Vagina (tissue), 2 donors: ENCODE measurements around the gene GART. TPM values are rescaled to one million over a fixed set of nuclear protein-coding genes. Genes with fewer than 3 reads are reported as not detected.
A peak's percentile ranks its signal among the peaks of the same experiment; 100 is the strongest.

Experiments used
- DNase-seq, 2 donors: peaks; one replicate each; pipeline ENCODE4 v3.0.0-alpha.2; 2017; ENCODE audit errors: extremely low spot score in 2 of 2
- H3K27ac ChIP-seq: fragments of 200-600 bp; sonication (generic); one replicate; pipeline ENCODE4 v1.5.1; 2019
- H3K27me3 ChIP-seq: fragments of 200-600 bp; sonication (generic); one replicate; pipeline ENCODE4 v1.5.1; 2019
- H3K36me3 ChIP-seq, 2 donors: fragments of 200-600 bp; sonication (generic); one replicate each; pipeline ENCODE4 v1.5.1; 2017 to 2019
- H3K4me1 ChIP-seq: fragments of 200-600 bp; sonication (generic); one replicate; pipeline ENCODE4 v1.5.1; 2019
- H3K4me3 ChIP-seq, 2 donors: fragments of 200-600 bp; sonication (generic); 1 replicate in 1 of 2; 2 replicates in 1 of 2; pipeline ENCODE4 v1.5.1; 2016 to 2019
- H3K9me3 ChIP-seq: fragments of 200-600 bp; sonication (generic); one replicate; pipeline ENCODE4 v1.5.1; 2019
- POLR2A ChIP-seq, 2 donors: fragments of 450-650 bp; IDR thresholded peaks; one replicate each; pipeline ENCODE4 v1.6.1; 2017; ENCODE audit warnings: antibody characterized with exemption in 2 of 2, mild to moderate bottlenecking in 2 of 2, moderate library complexity in 2 of 2
- POLR2AphosphoS5 ChIP-seq, 2 donors: sonication (generic); formaldehyde crosslinking; IDR thresholded peaks; one replicate each; pipeline ENCODE4 v1.9.0; 2017; ENCODE audit warnings: antibody characterized with exemption in 2 of 2, mild to moderate bottlenecking in 2 of 2, low read depth in 1 of 2; ENCODE audit not compliant: insufficient read depth in 1 of 2
- intact Hi-C: fragments of 100-400 bp; cut with DNase I; formaldehyde crosslinking; loops from one replicate; pipeline ENCODE4 v1.15.1; 2023
- total RNA-seq: library from RNA; depleted of rRNA; stranded (reverse); fragments of >200 nt; gene quantifications from one replicate; pipeline ENCODE4 v1.2.3, GENCODE V29; 2016
- TF ChIP-seq, protein P1 (sequence below), 3 experiments: fragments of 450-650 bp in 2 of 3; fragments of 200-600 bp in 1 of 3; sonication (generic) in 1 of 3; IDR thresholded peaks; one replicate each; pipeline ENCODE4 v1.5.1; 2017 to 2019; ENCODE audit warnings: antibody characterized with exemption in 3 of 3, mild to moderate bottlenecking in 2 of 3, moderate library complexity in 2 of 3

GART gene
- total RNA-seq, 1 donor from 2014 or later = 47.6 TPM

- no peaks in the 10 kb centered on the region for H3K27me3 ChIP-seq
- peaks cover 0 to 23% of the 10 kb centered on the region in 2 donors for H3K36me3 ChIP-seq
- TF ChIP-seq POLR2A (IDR thresholded peaks at IDR 0.05) = no peak
- TF ChIP-seq POLR2AphosphoS5 (IDR thresholded peaks at IDR 0.05; ENCODE audit: insufficient read depth in 1 of 2, low read depth in 1 of 2) = no peak
- TF ChIP-seq, protein P1, sequence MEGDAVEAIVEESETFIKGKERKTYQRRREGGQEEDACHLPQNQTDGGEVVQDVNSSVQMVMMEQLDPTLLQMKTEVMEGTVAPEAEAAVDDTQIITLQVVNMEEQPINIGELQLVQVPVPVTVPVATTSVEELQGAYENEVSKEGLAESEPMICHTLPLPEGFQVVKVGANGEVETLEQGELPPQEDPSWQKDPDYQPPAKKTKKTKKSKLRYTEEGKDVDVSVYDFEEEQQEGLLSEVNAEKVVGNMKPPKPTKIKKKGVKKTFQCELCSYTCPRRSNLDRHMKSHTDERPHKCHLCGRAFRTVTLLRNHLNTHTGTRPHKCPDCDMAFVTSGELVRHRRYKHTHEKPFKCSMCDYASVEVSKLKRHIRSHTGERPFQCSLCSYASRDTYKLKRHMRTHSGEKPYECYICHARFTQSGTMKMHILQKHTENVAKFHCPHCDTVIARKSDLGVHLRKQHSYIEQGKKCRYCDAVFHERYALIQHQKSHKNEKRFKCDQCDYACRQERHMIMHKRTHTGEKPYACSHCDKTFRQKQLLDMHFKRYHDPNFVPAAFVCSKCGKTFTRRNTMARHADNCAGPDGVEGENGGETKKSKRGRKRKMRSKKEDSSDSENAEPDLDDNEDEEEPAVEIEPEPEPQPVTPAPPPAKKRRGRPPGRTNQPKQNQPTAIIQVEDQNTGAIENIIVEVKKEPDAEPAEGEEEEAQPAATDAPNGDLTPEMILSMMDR (IDR thresholded peaks at IDR 0.05) = no peak
- DNase-seq = no peak
- peaks cover 31% of the 10 kb centered on the region for H3K4me1 ChIP-seq
- intact Hi-C loops = no loop called here
- no peak overlapping the region for H3K27ac ChIP-seq
- H3K9me3 ChIP-seq = no peaks in the 10 kb centered on the region
- peak overlapping the region in 1 of 2 donors; percentile 74 for H3K4me3 ChIP-seq
Measured at GRCh38 chr21:33540711-33541104, 1.2 kb downstream of the GART start.

GRCh38 chr21:33539616-33540015 lies 2.3 kb downstream of the GART start:
- TF ChIP-seq POLR2AphosphoS5 (IDR thresholded peaks at IDR 0.05; ENCODE audit: insufficient read depth in 1 of 2, low read depth in 1 of 2) (no peak), POLR2A (IDR thresholded peaks at IDR 0.05) (no peak)
- TF ChIP-seq, protein P1 (IDR thresholded peaks at IDR 0.05) = no peak
- Histone ChIP-seq H3K27ac (no peak overlapping the region), H3K27me3 (no peaks in the 10 kb centered on the region), H3K9me3 (no peaks in the 10 kb centered on the region), H3K4me3 (no peak overlapping the region), H3K4me1 (peaks cover 20% of the 10 kb centered on the region), H3K36me3 (peaks cover 0 to 25% of the 10 kb centered on the region in 2 donors)
- intact Hi-C loops = no loop called here
- DNase-seq = no peak

- TF ChIP-seq POLR2AphosphoS5 (IDR thresholded peaks at IDR 0.05; ENCODE audit: insufficient read depth in 1 of 2, low read depth in 1 of 2) (no peak), POLR2A (IDR thresholded peaks at IDR 0.05) (no peak)
- TF ChIP-seq, protein P1 (IDR thresholded peaks at IDR 0.05) = no peak
- Histone ChIP-seq H3K9me3 (no peaks in the 10 kb centered on the region), H3K36me3 (peaks cover 0 to 48% of the 10 kb centered on the region in 2 donors), H3K27ac (no peak overlapping the region), H3K27me3 (no peaks in the 10 kb centered on the region), H3K4me3 (no peak overlapping the region), H3K4me1 (peaks cover 15% of the 10 kb centered on the region)
- DNase-seq = no peak
- intact Hi-C loops = no loop called here
Measured at GRCh38 chr21:33537212-33537611, 4.7 kb downstream of the GART start.

DNA sequence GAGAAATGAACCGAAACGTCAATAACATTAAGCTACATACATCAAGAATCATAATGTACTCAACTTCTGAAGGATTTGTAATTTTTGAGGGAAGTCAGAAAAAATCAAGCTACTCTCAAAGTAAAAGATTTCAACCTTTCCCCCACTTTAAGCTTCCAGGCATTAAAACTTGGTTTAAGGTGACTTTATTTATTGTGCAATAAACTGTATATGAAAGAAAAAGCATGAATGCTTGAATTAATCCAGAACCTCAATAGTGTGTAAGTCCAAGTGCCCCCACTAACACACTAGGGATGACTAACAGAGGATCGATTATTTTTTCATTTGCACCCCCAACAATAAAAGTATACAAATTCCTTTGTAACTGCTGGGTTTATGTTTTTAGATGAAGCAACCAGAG lies 10.9 kb downstream of the GART start:
- Histone ChIP-seq H3K27ac (no peak overlapping the region), H3K4me1 (no peaks in the 10 kb centered on the region), H3K36me3 (peaks cover 0 to 53% of the 10 kb centered on the region in 2 donors), H3K4me3 (no peak overlapping the region), H3K27me3 (no peaks in the 10 kb centered on the region), H3K9me3 (no peaks in the 10 kb centered on the region)
- DNase-seq = no peak
- TF ChIP-seq, protein P1 (IDR thresholded peaks at IDR 0.05) = no peak
- TF ChIP-seq POLR2A (IDR thresholded peaks at IDR 0.05) (no peak), POLR2AphosphoS5 (IDR thresholded peaks at IDR 0.05; ENCODE audit: insufficient read depth in 1 of 2, low read depth in 1 of 2) (no peak)
- intact Hi-C loops = no loop called here

GRCh38 chr21:33522953-33523349 lies 19.0 kb downstream of the GART start:
- Histone ChIP-seq H3K4me3 (no peak overlapping the region), H3K4me1 (no peaks in the 10 kb centered on the region), H3K36me3 (peaks cover 0 to 40% of the 10 kb centered on the region in 2 donors), H3K9me3 (no peaks in the 10 kb centered on the region), H3K27me3 (no peaks in the 10 kb centered on the region), H3K27ac (no peak overlapping the region)
- no peak for DNase-seq
- TF ChIP-seq, protein P1 (IDR thresholded peaks at IDR 0.05) = no peak
- TF ChIP-seq POLR2AphosphoS5 (IDR thresholded peaks at IDR 0.05; ENCODE audit: insufficient read depth in 1 of 2, low read depth in 1 of 2) (no peak), POLR2A (IDR thresholded peaks at IDR 0.05) (no peak)
- intact Hi-C loops = no loop called here
